H9 (cell line): ENCODE results near the gene P3H2. TPM values are rescaled to one million over a fixed set of nuclear protein-coding genes. Genes with fewer than 3 reads are reported as not detected.
A peak's percentile ranks its signal among the peaks of the same experiment; 100 is the strongest.

Experiments
- DNase-seq: peaks from one replicate; pipeline ENCODE4 v3.0.0-alpha.2; 2017
- H2AFZ ChIP-seq: one replicate; pipeline ENCODE4 v1.6.1; 2013; ENCODE audit warnings: mild to moderate bottlenecking, low read length, control low read depth, moderate library complexity
- H2AK5ac ChIP-seq: 2 replicates; pipeline ENCODE4 v1.6.1; 2013; ENCODE audit warnings: low read length, control low read depth, mixed read lengths; ENCODE audit not compliant: insufficient read length
- H2BK120ac ChIP-seq: one replicate; pipeline ENCODE4 v1.6.1; 2013; ENCODE audit warnings: low read depth, mild to moderate bottlenecking, low read length, control low read depth, inconsistent platforms; ENCODE audit not compliant: poor library complexity, severe bottlenecking
- H2BK12ac ChIP-seq: 2 replicates; pipeline ENCODE4 v1.6.1; 2013; ENCODE audit warnings: low read length, control low read depth, mixed read lengths, low read depth; ENCODE audit not compliant: insufficient read length
- H2BK15ac ChIP-seq: 2 replicates; pipeline ENCODE4 v1.6.1; 2013; ENCODE audit warnings: low read depth, low read length, control low read depth
- H2BK20ac ChIP-seq: one replicate; pipeline ENCODE4 v1.6.1; 2013; ENCODE audit warnings: low read depth, mild to moderate bottlenecking, low read length, control low read depth, inconsistent platforms; ENCODE audit not compliant: poor library complexity, severe bottlenecking
- H2BK5ac ChIP-seq: 2 replicates; pipeline ENCODE4 v1.6.1; 2013; ENCODE audit warnings: low read length, control low read depth, mixed read lengths; ENCODE audit not compliant: insufficient read length
- H3K14ac ChIP-seq: 2 replicates; pipeline ENCODE4 v1.6.1; 2013; ENCODE audit warnings: low read length, control low read depth; ENCODE audit not compliant: insufficient read depth
- H3K18ac ChIP-seq: 2 replicates; pipeline ENCODE4 v1.6.1; 2013; ENCODE audit warnings: low read depth, mild to moderate bottlenecking, mixed read lengths, low read length, control low read depth; ENCODE audit not compliant: insufficient read length
- H3K23ac ChIP-seq: 2 replicates; pipeline ENCODE4 v1.6.1; 2013; ENCODE audit warnings: low read length, control low read depth, mixed read lengths, low read depth; ENCODE audit not compliant: insufficient read length
- H3K23me2 ChIP-seq: 2 replicates; pipeline ENCODE4 v1.6.1; 2013; ENCODE audit warnings: low read depth, mild to moderate bottlenecking, mixed read lengths, low read length, control low read depth; ENCODE audit not compliant: insufficient read length, poor library complexity, severe bottlenecking
- H3K27ac ChIP-seq: 2 replicates; pipeline ENCODE4 v1.5.1; 2013; ENCODE audit warnings: low read length, control low read depth, mixed read lengths, low read depth; ENCODE audit not compliant: insufficient read length
- H3K27me3 ChIP-seq: 2 replicates; pipeline ENCODE4 v1.6.1; 2013; ENCODE audit warnings: low read length, control low read depth, inconsistent platforms; ENCODE audit not compliant: insufficient read depth
- H3K4ac ChIP-seq: 2 replicates; pipeline ENCODE4 v1.6.1; 2013; ENCODE audit warnings: low read depth, mild to moderate bottlenecking, control low read depth, inconsistent platforms, low read length, moderate library complexity
- H3K4me1 ChIP-seq: 2 replicates; pipeline ENCODE4 v1.6.1; 2013; ENCODE audit warnings: low read length, control low read depth, inconsistent platforms; ENCODE audit not compliant: insufficient read depth
- H3K4me2 ChIP-seq: 2 replicates; pipeline ENCODE4 v1.6.1; 2013; ENCODE audit warnings: low read length, control low read depth, mixed read lengths; ENCODE audit not compliant: insufficient read length, insufficient read depth
- H3K56ac ChIP-seq: 2 replicates; pipeline ENCODE4 v1.6.1; 2013; ENCODE audit warnings: low read depth, mild to moderate bottlenecking, mixed read lengths, low read length, control low read depth; ENCODE audit not compliant: insufficient read length
- H3K79me1 ChIP-seq: 2 replicates; pipeline ENCODE4 v1.6.1; 2013; ENCODE audit warnings: low read depth, mild to moderate bottlenecking, moderate library complexity, low read length, control low read depth, inconsistent platforms; ENCODE audit not compliant: insufficient read depth, poor library complexity, severe bottlenecking
- H3K79me2 ChIP-seq: 2 replicates; pipeline ENCODE4 v1.6.1; 2013; ENCODE audit warnings: low read length, control low read depth, inconsistent platforms; ENCODE audit not compliant: insufficient read depth
- H3K9ac ChIP-seq: 2 replicates; pipeline ENCODE4 v1.6.1; 2013; ENCODE audit warnings: low read length, control low read depth, mixed read lengths; ENCODE audit not compliant: insufficient read length; ENCODE audit errors: extremely low read depth
- H3K9me3 ChIP-seq: one replicate; pipeline ENCODE4 v1.6.1; 2013; ENCODE audit warnings: low read depth, low read length, inconsistent platforms; ENCODE audit not compliant: control insufficient read depth
- H3T11ph ChIP-seq: one replicate; pipeline ENCODE4 v1.6.1; 2013; ENCODE audit warnings: mild to moderate bottlenecking, low read length, control low read depth, inconsistent platforms
- H4K20me1 ChIP-seq: one replicate; pipeline ENCODE4 v1.6.1; 2013; ENCODE audit not compliant: control insufficient read depth, insufficient read length, insufficient read depth
- H4K5ac ChIP-seq: 2 replicates; pipeline ENCODE4 v1.6.1; 2013; ENCODE audit warnings: low read depth, mild to moderate bottlenecking, mixed read lengths, low read length, control low read depth; ENCODE audit not compliant: insufficient read length
- H4K8ac ChIP-seq: replicated peaks from 2 replicates; pipeline ENCODE4 v1.6.1; 2013; ENCODE audit warnings: low read length, control low read depth, mixed read lengths, low read depth; ENCODE audit not compliant: insufficient read length
- H4K91ac ChIP-seq: 2 replicates; pipeline ENCODE4 v1.6.1; 2013; ENCODE audit warnings: low read depth, mild to moderate bottlenecking, moderate library complexity, mixed read lengths, low read length, control low read depth; ENCODE audit not compliant: insufficient read length
- H3K27ac Mint-ChIP-seq, 3 experiments: 2 replicates in 2 of 3; 3 replicates in 1 of 3; pipeline ENCODE4 v1.8.0; 2020 to 2021; ENCODE audit warnings: mixed read lengths in 3 of 3, mild to moderate bottlenecking in 1 of 3, moderate library complexity in 1 of 3
- H3K27me3 Mint-ChIP-seq: 2 replicates; pipeline ENCODE4 v1.8.0; 2021; ENCODE audit warnings: low read depth, mild to moderate bottlenecking, moderate library complexity, mixed read lengths
- H3K36me3 Mint-ChIP-seq, 3 experiments: 2 replicates in 2 of 3; 3 replicates in 1 of 3; pipeline ENCODE4 v1.8.0; 2020 to 2021; ENCODE audit warnings: low read depth in 3 of 3, mixed read lengths in 3 of 3; ENCODE audit not compliant: insufficient read depth in 1 of 3
- H3K4me1 Mint-ChIP-seq, 2 experiments: 2 replicates each; pipeline ENCODE4 v1.8.0; 2020; ENCODE audit warnings: mixed read lengths in 2 of 2
- H3K4me3 Mint-ChIP-seq, 2 experiments: 2 replicates in 1 of 2; 3 replicates in 1 of 2; pipeline ENCODE4 v1.8.0; 2020 to 2021; ENCODE audit warnings: mild to moderate bottlenecking in 2 of 2, mixed read lengths in 2 of 2, moderate library complexity in 1 of 2
- H3K9me3 Mint-ChIP-seq, 2 experiments: 2 replicates in 1 of 2; 3 replicates in 1 of 2; pipeline ENCODE4 v1.8.0; 2020; ENCODE audit warnings: mild to moderate bottlenecking in 2 of 2, mixed read lengths in 2 of 2, moderate library complexity in 1 of 2
- CTCF ChIP-seq: fragments of 200-600 bp; sonication (generic); conservative IDR thresholded peaks from 3 replicates; pipeline ENCODE4 v1.8.0; 2021; ENCODE audit warnings: antibody characterized with exemption, mild to moderate bottlenecking
- total RNA-seq: library from RNA; stranded (reverse); gene quantifications from 2 replicates; pipeline ENCODE4 v1.2.1, GENCODE V29; 2021

P3H2 gene
- total RNA-seq, 1 experiment from 2014 or later, result 41.5 TPM

- H3K4me1 Mint-ChIP-seq, result peaks cover 8 to 10% of the 10 kb centered on the region in 2 experiments; a peak in 3 of 4 replicates
Observed at GRCh38 chr3:190109441-190109840, 11.3 kb downstream of the P3H2 start.

More at GRCh38 chr3:190109441-190109840, 11.3 kb downstream of the P3H2 start:
- Histone ChIP-seq H3K4ac (no peak overlapping the region), H4K5ac (no peak overlapping the region), H2AFZ (no peak overlapping the region), H3K23ac (no peak overlapping the region), H2BK20ac (no peak overlapping the region), H3K9me3 (no peaks in the 10 kb centered on the region), H2BK12ac (no peak overlapping the region), H3K27ac (no peak overlapping the region), H4K8ac (no peak overlapping the region), H3K18ac (no peak overlapping the region), H2BK5ac (no peak overlapping the region), H2AK5ac (no peak overlapping the region), H4K20me1 (no peaks in the 10 kb centered on the region), H2BK15ac (no peak overlapping the region), H3K9ac (no peak overlapping the region), H3K23me2 (no peaks in the 10 kb centered on the region), H3K27me3 (no peaks in the 10 kb centered on the region), H3K79me1 (no peaks in the 10 kb centered on the region), H3K79me2 (no peaks in the 10 kb centered on the region), H3K4me2 (no peak overlapping the region), H3K14ac (no peak overlapping the region), H4K91ac (no peak overlapping the region), H3K4me1 (no peaks in the 10 kb centered on the region), H3K56ac (no peak overlapping the region), H2BK120ac (no peak overlapping the region), H3T11ph (no peak overlapping the region)
- peaks cover 0 to 12% (median 7%) of the 10 kb centered on the region in 3 experiments; a peak in 4 of 7 replicates for H3K36me3 Mint-ChIP-seq
- no peak for TF ChIP-seq CTCF
- H3K27ac Mint-ChIP-seq, result peak overlapping the region in 1 of 3 experiments; percentile 12; a peak in 1 of 7 replicates
- no peaks in the 10 kb centered on the region for H3K27me3 Mint-ChIP-seq
- no peak overlapping the region for H3K4me3 Mint-ChIP-seq
- H3K9me3 Mint-ChIP-seq, result no peaks in the 10 kb centered on the region
- no peak for DNase-seq
